DMS79 (cell line): ENCODE results near the gene VPS18.

Source experiments
- DNase-seq: peaks from one replicate; lab custom pipeline; 2025; lab: John Stamatoyannopoulos, UW

The VPS18 gene

GRCh38 chr15:40937762-40938535 is 43.7 kb downstream of the VPS18 start:
- DNase-seq, result no peak

GRCh38 chr15:40938536-40938870 is 44.3 kb downstream of the VPS18 start:
- DNase-seq, result no peak

- no peak for DNase-seq
Observed at GRCh38 chr15:40940296-40940801, 46.1 kb downstream of the VPS18 start.

GRCh38 chr15:40941068-40941527 is 46.8 kb downstream of the VPS18 start:
- DNase-seq, result no peak

GRCh38 chr15:40941528-40942336 is 47.5 kb downstream of the VPS18 start:
- no peak for DNase-seq

GRCh38 chr15:40942337-40942854 is 48.1 kb downstream of the VPS18 start:
- DNase-seq, result no peak

GRCh38 chr15:40942878-40943277 is 48.6 kb downstream of the VPS18 start:
- DNase-seq, result peak; percentile 20

- no peak for DNase-seq
Observed at GRCh38 chr15:40943764-40944365, 49.6 kb downstream of the VPS18 start.

- DNase-seq, result no peak
Observed at GRCh38 chr15:40944510-40945296, 50.5 kb downstream of the VPS18 start.

- no peak for DNase-seq
Observed at GRCh38 chr15:40948706-40949473, 54.6 kb downstream of the VPS18 start.

- DNase-seq, result no peak
Observed at GRCh38 chr15:40949756-40950207, 55.5 kb downstream of the VPS18 start.

GRCh38 chr15:40951764-40952163 is 57.5 kb downstream of the VPS18 start:
- DNase-seq, result no peak

GRCh38 chr15:40952301-40952900 is 58.2 kb downstream of the VPS18 start:
- no peak for DNase-seq

- DNase-seq, result peak; percentile 70
Observed at GRCh38 chr15:40952901-40953712, 58.9 kb downstream of the VPS18 start, which contains the start of gene CHAC1. Gene CHAC1, plus strand, starts transcription at chr15:40953471. Its CDS starts 113 bp downstream, at chr15:40953584.
